Bone marrow (tissue), 2 donors: ENCODE measurements around the gene ATP5F1D.
"Not testable (repeated sequence)": the region's sequence is repeated elsewhere in the genome, so short reads cannot be mapped to it uniquely, and the experiment has no call there.

Experiments
- DNase-seq, 2 donors: peaks; one replicate each; lab custom pipeline; 2025; lab: John Stamatoyannopoulos, UW

ATP5F1D gene

GRCh38 chr19:1241417-1242095, at the start of gene ATP5F1D:
Gene ATP5F1D, plus strand, starts transcription at chr19:1241751. Its CDS starts 100 bp downstream, at chr19:1241851.
- DNase-seq, result peak; percentile 59 to 79

GRCh38 chr19:1199531-1199930, 42.0 kb upstream of the ATP5F1D start:
- no peak for DNase-seq

GRCh38 chr19:1200614-1201013, 40.9 kb upstream of the ATP5F1D start:
- not testable (repeated sequence) for DNase-seq

GRCh38 chr19:1205114-1206099, 36.1 kb upstream of the ATP5F1D start, which contains the start of gene STK11:
Gene STK11, plus strand, starts transcription at chr19:1205778. Its CDS starts 1,136 bp downstream, at chr19:1206914.
- DNase-seq, result peak; percentile 92 to 96

DNA sequence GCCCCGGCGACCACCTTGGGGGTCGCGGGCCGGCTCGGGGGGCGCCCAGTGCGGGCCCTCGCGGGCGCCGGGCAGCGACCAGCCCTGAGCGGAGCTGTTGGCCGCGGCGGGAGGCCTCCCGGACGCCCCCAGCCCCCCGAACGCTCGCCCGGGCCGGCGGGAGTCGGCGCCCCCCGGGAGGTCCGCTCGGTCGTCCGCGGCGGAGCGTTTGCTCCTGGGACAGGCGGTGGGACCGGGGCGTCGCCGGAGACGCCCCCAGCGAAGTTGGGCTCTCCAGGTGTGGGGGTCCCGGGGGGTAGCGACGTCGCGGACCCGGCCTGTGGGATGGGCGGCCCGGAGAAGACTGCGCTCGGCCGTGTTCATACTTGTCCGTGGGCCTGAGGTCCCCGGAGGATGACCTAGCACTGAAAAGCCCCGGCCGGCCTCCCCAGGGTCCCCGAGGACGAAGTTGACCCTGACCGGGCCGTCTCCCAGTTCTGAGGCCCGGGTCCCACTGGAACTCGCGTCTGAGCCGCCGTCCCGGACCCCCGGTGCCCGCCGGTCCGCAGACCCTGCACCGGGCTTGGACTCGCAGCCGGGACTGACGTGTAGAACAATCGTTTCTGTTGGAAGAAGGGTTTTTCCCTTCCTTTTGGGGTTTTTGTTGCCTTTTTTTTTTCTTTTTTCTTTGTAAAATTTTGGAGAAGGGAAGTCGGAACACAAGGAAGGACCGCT, 35.2 kb upstream of the ATP5F1D start:
- DNase-seq, result no peak

- DNase-seq, result peak; percentile 32 to 46
Observed at GRCh38 chr19:1206864-1207450, 34.6 kb upstream of the ATP5F1D start.

GRCh38 chr19:1208830-1209229, 32.7 kb upstream of the ATP5F1D start:
- DNase-seq, result not testable (repeated sequence)

DNA sequence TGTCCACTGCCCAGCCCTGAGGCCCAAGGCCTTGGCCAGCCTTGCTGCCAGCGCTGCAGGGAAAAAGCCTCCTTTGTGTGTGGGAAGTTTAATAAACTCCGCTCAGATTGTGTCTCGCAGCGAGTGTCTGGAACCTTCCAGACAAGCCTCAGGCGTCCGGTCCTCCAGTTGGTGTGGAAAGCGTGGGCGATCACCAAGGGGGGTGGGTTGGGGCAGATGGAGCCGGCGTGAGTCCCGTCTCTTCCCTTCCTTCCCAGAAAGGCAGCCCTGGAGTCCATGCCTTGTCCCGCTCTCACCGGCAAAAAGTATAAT, 31.4 kb upstream of the ATP5F1D start:
- DNase-seq, result no peak

DNA sequence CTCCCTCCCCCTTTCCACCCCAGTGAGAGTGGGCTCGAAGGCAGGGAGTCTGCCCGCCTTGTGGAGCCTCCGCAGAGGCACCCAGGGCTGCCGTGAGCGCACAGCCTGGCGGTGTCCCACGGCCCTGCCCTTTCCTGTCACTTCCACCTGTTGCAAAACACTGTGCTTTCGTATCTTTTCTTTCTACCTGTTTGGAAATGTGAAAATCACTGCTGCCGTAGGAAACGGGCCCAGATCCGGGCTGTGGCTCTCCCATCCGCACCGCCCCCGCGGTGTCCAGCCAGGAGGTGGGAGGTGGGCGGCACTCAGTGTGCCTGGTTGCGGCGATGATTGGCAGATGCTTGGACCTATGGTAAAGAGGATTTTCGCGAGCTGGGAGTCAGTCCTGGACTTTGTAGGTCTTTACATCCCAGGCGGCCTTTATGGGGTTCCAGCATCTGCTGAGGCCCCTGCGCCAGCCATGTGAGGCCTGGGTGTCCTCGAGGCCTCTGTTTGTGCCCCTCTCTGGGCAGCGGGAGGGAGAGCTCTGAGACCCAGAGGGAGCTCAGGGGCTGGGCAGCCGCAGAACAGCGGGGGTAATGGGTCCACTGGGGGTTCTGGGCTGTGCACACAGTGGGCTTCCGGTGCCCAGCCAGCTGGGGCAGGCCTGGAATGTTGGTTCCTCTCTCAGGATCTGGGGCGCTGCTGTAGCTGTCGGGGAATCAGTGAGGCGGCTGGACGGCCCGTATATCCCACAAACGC, 29.9 kb upstream of the ATP5F1D start:
- no peak for DNase-seq

- DNase-seq, result peak; percentile 44 to 94
Observed at GRCh38 chr19:1213391-1214286, 27.9 kb upstream of the ATP5F1D start.

DNA sequence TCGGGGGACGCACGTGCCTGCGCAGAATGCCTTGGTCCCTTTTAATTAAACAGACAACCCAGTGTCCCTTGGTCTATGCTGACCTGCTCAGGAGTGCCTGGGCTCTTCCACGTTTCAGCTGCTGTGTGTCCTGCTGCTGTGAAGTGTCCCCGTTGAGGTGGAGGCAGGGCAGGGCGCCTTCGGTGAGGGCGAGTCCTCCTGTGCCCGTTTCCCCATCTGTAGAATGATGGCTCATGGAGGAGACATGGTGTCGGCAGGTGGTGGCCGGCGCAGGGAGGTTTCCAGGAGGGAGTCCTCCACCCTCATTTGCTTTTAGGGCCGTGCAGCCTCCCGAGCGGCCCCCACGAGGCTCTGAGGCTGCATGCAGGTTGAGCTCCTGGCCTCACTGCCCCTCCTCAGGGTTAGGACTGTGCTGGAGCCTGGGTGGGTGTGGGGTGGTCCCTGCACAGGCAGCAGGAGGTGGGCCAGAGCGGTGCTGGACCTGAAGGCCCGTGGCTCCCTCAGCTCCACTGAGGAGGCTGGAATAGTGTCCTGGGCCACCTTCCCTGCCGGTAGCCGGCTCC, 27.2 kb upstream of the ATP5F1D start:
- DNase-seq, result no peak

GRCh38 chr19:1214862-1215731, 26.5 kb upstream of the ATP5F1D start:
- DNase-seq, result no peak

GRCh38 chr19:1216756-1217155, 24.8 kb upstream of the ATP5F1D start:
- no peak for DNase-seq

- no peak for DNase-seq
Observed at GRCh38 chr19:1217366-1217765, 24.2 kb upstream of the ATP5F1D start.

DNA sequence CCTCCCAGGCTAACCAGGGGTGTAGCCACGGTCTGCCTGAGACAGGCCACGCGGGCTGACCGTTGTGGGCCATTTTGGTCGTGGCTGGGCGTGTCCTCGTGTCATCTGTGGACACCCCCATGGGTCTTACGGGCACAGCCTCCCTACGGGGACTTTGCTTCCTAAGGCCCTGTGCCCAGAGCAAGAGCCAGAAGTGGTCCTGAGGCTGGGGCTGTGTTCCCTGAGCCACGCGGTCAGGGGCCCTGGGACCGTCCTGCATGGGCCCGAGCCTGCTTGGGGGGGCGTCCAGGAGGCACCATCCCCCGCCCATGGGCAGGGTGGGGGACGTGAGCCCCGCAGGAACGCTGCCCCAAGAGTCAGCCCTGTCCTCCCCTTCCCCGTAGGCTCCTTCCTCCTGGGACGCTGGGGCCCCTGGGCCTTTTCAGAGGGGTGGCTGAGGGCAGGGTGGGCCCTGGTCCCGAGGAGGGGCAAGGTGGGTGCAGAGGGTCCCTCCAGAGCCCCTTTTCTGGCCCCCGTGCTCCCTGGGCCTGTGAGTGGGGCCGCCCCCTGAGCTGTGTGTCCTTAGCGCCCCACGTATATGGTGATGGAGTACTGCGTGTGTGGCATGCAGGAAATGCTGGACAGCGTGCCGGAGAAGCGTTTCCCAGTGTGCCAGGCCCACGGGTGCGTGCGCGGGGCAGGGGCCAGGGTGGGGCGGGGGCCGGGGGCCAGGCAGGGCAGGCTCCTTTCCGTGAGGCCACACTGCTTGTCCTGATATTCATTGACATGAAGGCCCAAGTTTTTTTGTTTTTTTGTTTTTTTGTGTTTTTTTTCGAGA, 22.6 kb upstream of the ATP5F1D start:
- no peak for DNase-seq

- no peak for DNase-seq
Observed at GRCh38 chr19:1219786-1220476, 21.6 kb upstream of the ATP5F1D start.

- no peak for DNase-seq
Observed at GRCh38 chr19:1220477-1220930, 21.0 kb upstream of the ATP5F1D start.
